ENCODE data around the gene PFKM.
"Not testable (repeated sequence)": the region's sequence is repeated elsewhere in the genome, so short reads cannot be mapped to it uniquely, and the experiment has no call there.

The PFKM gene

GRCh38 chr12:48131517-48131916, 12.4 kb downstream of the PFKM start:
- Histone ChIP-seq H3K4me3 (ENCODE audit: low read depth in 1 of 2, low read length in 2 of 2) (no peak overlapping the region), H3K36me3 (ENCODE audit: control insufficient read depth in 1 of 2, insufficient read depth in 2 of 2, low read length in 2 of 2) (peaks cover 39 to 55% of the 10 kb centered on the region in 2 donors), H3K27me3 (ENCODE audit: low read depth, low read length) (no peaks in the 10 kb centered on the region), H3K9me3 (ENCODE audit: control insufficient read depth in 1 of 2, low read length in 2 of 2) (no peaks in the 10 kb centered on the region), H3K27ac (ENCODE audit: low read length) (no peak overlapping the region), H3K4me1 (ENCODE audit: control insufficient read depth in 1 of 2, insufficient read depth in 2 of 2, low read length in 2 of 2) (no peaks in the 10 kb centered on the region)

GRCh38 chr12:48132826-48133225, 13.7 kb downstream of the PFKM start:
- H3K4me1 ChIP-seq (ENCODE audit: control insufficient read depth in 1 of 2, insufficient read depth in 2 of 2, low read length in 2 of 2) = no peaks in the 10 kb centered on the region
- H3K36me3 ChIP-seq (ENCODE audit: control insufficient read depth in 1 of 2, insufficient read depth in 2 of 2, low read length in 2 of 2) = peaks cover 45 to 64% of the 10 kb centered on the region in 2 donors
- no peak overlapping the region for H3K4me3 ChIP-seq (ENCODE audit: low read depth in 1 of 2, low read length in 2 of 2)
- no peak overlapping the region for H3K27ac ChIP-seq (ENCODE audit: low read length)
- no peaks in the 10 kb centered on the region for H3K9me3 ChIP-seq (ENCODE audit: control insufficient read depth in 1 of 2, low read length in 2 of 2)
- H3K27me3 ChIP-seq (ENCODE audit: low read depth, low read length) = no peaks in the 10 kb centered on the region

- H3K4me1 ChIP-seq (ENCODE audit: control insufficient read depth in 1 of 2, insufficient read depth in 2 of 2, low read length in 2 of 2) = no peaks in the 10 kb centered on the region
- H3K27ac ChIP-seq (ENCODE audit: low read length) = no peak overlapping the region
- H3K9me3 ChIP-seq (ENCODE audit: control insufficient read depth in 1 of 2, low read length in 2 of 2) = no peaks in the 10 kb centered on the region
- no peak overlapping the region for H3K4me3 ChIP-seq (ENCODE audit: low read depth in 1 of 2, low read length in 2 of 2)
- peaks cover 53 to 82% of the 10 kb centered on the region in 2 donors for H3K36me3 ChIP-seq (ENCODE audit: control insufficient read depth in 1 of 2, insufficient read depth in 2 of 2, low read length in 2 of 2)
- H3K27me3 ChIP-seq (ENCODE audit: low read depth, low read length) = no peaks in the 10 kb centered on the region
These were observed 15.9 kb downstream of the PFKM start for GRCh38 chr12:48135027-48135426.

- Histone ChIP-seq H3K27me3 (ENCODE audit: low read depth, low read length) (no peaks in the 10 kb centered on the region), H3K36me3 (ENCODE audit: control insufficient read depth in 1 of 2, insufficient read depth in 2 of 2, low read length in 2 of 2) (peaks cover 69 to 92% of the 10 kb centered on the region in 2 donors), H3K4me3 (ENCODE audit: low read depth in 1 of 2, low read length in 2 of 2) (no peak overlapping the region), H3K9me3 (ENCODE audit: control insufficient read depth in 1 of 2, low read length in 2 of 2) (no peaks in the 10 kb centered on the region), H3K4me1 (ENCODE audit: control insufficient read depth in 1 of 2, insufficient read depth in 2 of 2, low read length in 2 of 2) (no peaks in the 10 kb centered on the region), H3K27ac (ENCODE audit: low read length) (no peak overlapping the region)
These were observed 23.9 kb downstream of the PFKM start for GRCh38 chr12:48142818-48143674.

- H3K9me3 ChIP-seq (ENCODE audit: control insufficient read depth in 1 of 2, low read length in 2 of 2) = no peaks in the 10 kb centered on the region
- no peaks in the 10 kb centered on the region for H3K27me3 ChIP-seq (ENCODE audit: low read depth, low read length)
- no peak overlapping the region for H3K27ac ChIP-seq (ENCODE audit: low read length)
- H3K4me1 ChIP-seq (ENCODE audit: control insufficient read depth in 1 of 2, insufficient read depth in 2 of 2, low read length in 2 of 2) = no peaks in the 10 kb centered on the region
- peaks cover 65 to 95% of the 10 kb centered on the region in 2 donors for H3K36me3 ChIP-seq (ENCODE audit: control insufficient read depth in 1 of 2, insufficient read depth in 2 of 2, low read length in 2 of 2)
- H3K4me3 ChIP-seq (ENCODE audit: low read depth in 1 of 2, low read length in 2 of 2) = no peak overlapping the region
These were observed 24.7 kb downstream of the PFKM start for GRCh38 chr12:48143898-48144297.

- H3K4me1 ChIP-seq (ENCODE audit: control insufficient read depth in 1 of 2, insufficient read depth in 2 of 2, low read length in 2 of 2) = no peaks in the 10 kb centered on the region
- H3K9me3 ChIP-seq (ENCODE audit: control insufficient read depth in 1 of 2, low read length in 2 of 2) = no peaks in the 10 kb centered on the region
- H3K36me3 ChIP-seq (ENCODE audit: control insufficient read depth in 1 of 2, insufficient read depth in 2 of 2, low read length in 2 of 2) = peaks cover 68 to 96% of the 10 kb centered on the region in 2 donors
- no peaks in the 10 kb centered on the region for H3K27me3 ChIP-seq (ENCODE audit: low read depth, low read length)
- H3K27ac ChIP-seq (ENCODE audit: low read length) = no peak overlapping the region
- no peak overlapping the region for H3K4me3 ChIP-seq (ENCODE audit: low read depth in 1 of 2, low read length in 2 of 2)
These were observed 26.8 kb downstream of the PFKM start for GRCh38 chr12:48145981-48146380.

GRCh38 chr12:48151103-48151771, 32.1 kb downstream of the PFKM start:
- no peak overlapping the region for H3K4me3 ChIP-seq (ENCODE audit: low read depth in 1 of 2, low read length in 2 of 2)
- peaks cover 45 to 72% of the 10 kb centered on the region in 2 donors for H3K36me3 ChIP-seq (ENCODE audit: control insufficient read depth in 1 of 2, insufficient read depth in 2 of 2, low read length in 2 of 2)
- no peaks in the 10 kb centered on the region for H3K9me3 ChIP-seq (ENCODE audit: control insufficient read depth in 1 of 2, low read length in 2 of 2)
- H3K27ac ChIP-seq (ENCODE audit: low read length) = no peak overlapping the region
- no peaks in the 10 kb centered on the region for H3K27me3 ChIP-seq (ENCODE audit: low read depth, low read length)
- peaks cover 0 to 6% of the 10 kb centered on the region in 2 donors for H3K4me1 ChIP-seq (ENCODE audit: control insufficient read depth in 1 of 2, insufficient read depth in 2 of 2, low read length in 2 of 2)

GRCh38 chr12:48155786-48156185, 36.6 kb downstream of the PFKM start:
- H3K4me3 ChIP-seq (ENCODE audit: low read depth in 1 of 2, low read length in 2 of 2); H3K27ac ChIP-seq (ENCODE audit: low read length); H3K27me3 ChIP-seq (ENCODE audit: low read depth, low read length); H3K9me3 ChIP-seq (ENCODE audit: control insufficient read depth in 1 of 2, low read length in 2 of 2): not testable (repeated sequence)
- Histone ChIP-seq H3K36me3 (ENCODE audit: control insufficient read depth in 1 of 2, insufficient read depth in 2 of 2, low read length in 2 of 2) (peaks cover 14 to 29% of the 10 kb centered on the region in 2 donors), H3K4me1 (ENCODE audit: control insufficient read depth in 1 of 2, insufficient read depth in 2 of 2, low read length in 2 of 2) (peaks cover 5 to 12% of the 10 kb centered on the region in 2 donors)

GRCh38 chr12:48156652-48157017, 37.5 kb downstream of the PFKM start:
- peaks cover 5 to 12% of the 10 kb centered on the region in 2 donors for H3K4me1 ChIP-seq (ENCODE audit: control insufficient read depth in 1 of 2, insufficient read depth in 2 of 2, low read length in 2 of 2)
- H3K9me3 ChIP-seq (ENCODE audit: control insufficient read depth in 1 of 2, low read length in 2 of 2) = no peaks in the 10 kb centered on the region
- H3K4me3 ChIP-seq (ENCODE audit: low read depth in 1 of 2, low read length in 2 of 2) = peak overlapping the region; percentile 96 to 99
- peaks cover 6 to 20% of the 10 kb centered on the region in 2 donors for H3K36me3 ChIP-seq (ENCODE audit: control insufficient read depth in 1 of 2, insufficient read depth in 2 of 2, low read length in 2 of 2)
- no peaks in the 10 kb centered on the region for H3K27me3 ChIP-seq (ENCODE audit: low read depth, low read length)
- H3K27ac ChIP-seq (ENCODE audit: low read length) = peak overlapping the region; percentile 91

GRCh38 chr12:48157018-48157888, 38.1 kb downstream of the PFKM start, which contains the start of gene ASB8:
Gene ASB8, minus strand, starts transcription at chr12:48157515. Its CDS starts 4,019 bp downstream, at chr12:48153496.
- no peaks in the 10 kb centered on the region for H3K9me3 ChIP-seq (ENCODE audit: control insufficient read depth in 1 of 2, low read length in 2 of 2)
- H3K27ac ChIP-seq (ENCODE audit: low read length) = peak within 1 kb of the TSS; percentile 91
- peaks cover 5 to 12% of the 10 kb centered on the region in 2 donors for H3K4me1 ChIP-seq (ENCODE audit: control insufficient read depth in 1 of 2, insufficient read depth in 2 of 2, low read length in 2 of 2)
- H3K36me3 ChIP-seq (ENCODE audit: control insufficient read depth in 1 of 2, insufficient read depth in 2 of 2, low read length in 2 of 2) = peaks cover 3 to 14% of the 10 kb centered on the region in 2 donors
- no peaks in the 10 kb centered on the region for H3K27me3 ChIP-seq (ENCODE audit: low read depth, low read length)
- peak within 1 kb of the TSS; percentile 96 to 99 for H3K4me3 ChIP-seq (ENCODE audit: low read depth in 1 of 2, low read length in 2 of 2)

Measured in muscle layer of duodenum (tissue), 2 donors.